PC-3 (cell line): Measurements from ENCODE around the gene HYOU1. TPM values are rescaled to one million over a fixed set of nuclear protein-coding genes. Genes with fewer than 3 reads are reported as not detected.

ENCODE experiments used
- ATAC-seq: fragments of 200-7000 bp; cut with Tn5 transposase; 2 replicates; pipeline ENCODE4 v1.9.1; 2020; ENCODE audit warnings: mild to moderate bottlenecking, moderate library complexity
- BruUV-seq: library from RNA; stranded (reverse); fragments of 400-500 nt; replicated peaks from 2 replicates; lab custom pipeline; 2021; lab: Mats Ljungman, UMichigan
- CTCF ChIA-PET: fragments of 300-600 bp; sonication (Branson Sonifier 250); formaldehyde crosslinking; loops from one replicate; lab custom pipeline; 2022; ENCODE audit warnings: antibody characterized with exemption; lab: Charles Lee
- POLR2A ChIA-PET: fragments of 300-600 bp; sonication (Branson Sonifier 250); formaldehyde crosslinking; loops from one replicate; lab custom pipeline; 2022; ENCODE audit warnings: antibody characterized with exemption; ENCODE audit not compliant: unreplicated experiment; lab: Charles Lee
- DNase-seq: peaks from one replicate; pipeline ENCODE4 v3.0.0-alpha.2; 2015
- H2AFZ ChIP-seq: fragments of 300-600 bp; sonication (generic); 2 replicates; pipeline ENCODE4 v1.6.0; 2016; ENCODE audit warnings: antibody characterized with exemption, low read length
- H3F3A ChIP-seq: fragments of 300-600 bp; sonication (generic); one replicate; pipeline ENCODE4 v1.6.0; 2017; ENCODE audit warnings: antibody characterized with exemption, low read length, control low read depth, mild to moderate bottlenecking; ENCODE audit not compliant: unreplicated experiment
- H3K27ac ChIP-seq: fragments of 300-600 bp; sonication (generic); 2 replicates; pipeline ENCODE4 v1.5.1; 2016; ENCODE audit warnings: mild to moderate bottlenecking, low read length
- H3K27me3 ChIP-seq: fragments of 300-600 bp; sonication (generic); 2 replicates; pipeline ENCODE4 v1.6.1; 2016; ENCODE audit warnings: low read length, mixed read lengths
- H3K36me3 ChIP-seq: fragments of 300-600 bp; sonication (generic); 2 replicates; pipeline ENCODE4 v1.6.1; 2016; ENCODE audit warnings: low read depth, mixed run types, low read length, mixed read lengths
- H3K4me1 ChIP-seq: fragments of 300-600 bp; sonication (generic); 2 replicates; pipeline ENCODE4 v1.5.1; 2016; ENCODE audit warnings: low read length; ENCODE audit not compliant: insufficient read depth
- H3K4me2 ChIP-seq: fragments of 300-600 bp; sonication (generic); 2 replicates; pipeline ENCODE4 v1.6.0; 2016; ENCODE audit warnings: low read length
- H3K4me3 ChIP-seq: fragments of 300-600 bp; sonication (generic); 2 replicates; pipeline ENCODE4 v1.5.1; 2016; ENCODE audit warnings: mild to moderate bottlenecking, low read length, mixed read lengths
- H3K79me2 ChIP-seq: fragments of 300-600 bp; sonication (generic); 2 replicates; pipeline ENCODE4 v1.6.1; 2017; ENCODE audit warnings: low read length, mixed read lengths
- H3K9ac ChIP-seq: fragments of 300-600 bp; sonication (generic); 2 replicates; pipeline ENCODE4 v1.6.0; 2016; ENCODE audit warnings: mild to moderate bottlenecking, low read length
- H3K9me2 ChIP-seq: fragments of 300-600 bp; sonication (generic); replicated peaks from 2 replicates; pipeline ENCODE4 v1.6.1; 2016; ENCODE audit warnings: mixed run types, low read length, mixed read lengths
- H3K9me3 ChIP-seq: fragments of 300-600 bp; sonication (generic); 2 replicates; pipeline ENCODE4 v1.6.1; 2016; ENCODE audit warnings: low read length, mixed read lengths
- H4K20me1 ChIP-seq: fragments of 300-600 bp; sonication (generic); 2 replicates; pipeline ENCODE4 v1.6.1; 2016; ENCODE audit warnings: low read length, mixed read lengths
- EZH2 ChIP-seq: fragments of 300-600 bp; sonication (generic); IDR thresholded peaks from one replicate; pipeline ENCODE4 v1.6.1; 2017; ENCODE audit warnings: antibody characterized with exemption, mild to moderate bottlenecking, low read length; ENCODE audit not compliant: unreplicated experiment
- EZH2phosphoT487 ChIP-seq: fragments of 300-600 bp; sonication (generic); IDR thresholded peaks from 2 replicates; pipeline ENCODE4 v1.6.1; 2018; ENCODE audit warnings: mild to moderate bottlenecking, antibody characterized with exemption, low read length, borderline replicate concordance
- intact Hi-C: fragments of 100-400 bp; cut with micrococcal nuclease; formaldehyde crosslinking; loops from 2 replicates; pipeline ENCODE4 v1.9.0; 2023
- total RNA-seq: library from RNA; depleted of rRNA; stranded (reverse); fragments of >200 nt; gene quantifications from 2 replicates; pipeline ENCODE4 v1.2.3, GENCODE V29; 2014
- TF ChIP-seq, protein P1 (sequence below): fragments of 300-600 bp; sonication (generic); conservative IDR thresholded peaks from 2 replicates; pipeline ENCODE4 v1.5.1; 2017; ENCODE audit warnings: antibody characterized with exemption, low read depth, mild to moderate bottlenecking, low read length

Gene HYOU1
- total RNA-seq, 1 experiment from 2014 or later, result 168 TPM

DNA sequence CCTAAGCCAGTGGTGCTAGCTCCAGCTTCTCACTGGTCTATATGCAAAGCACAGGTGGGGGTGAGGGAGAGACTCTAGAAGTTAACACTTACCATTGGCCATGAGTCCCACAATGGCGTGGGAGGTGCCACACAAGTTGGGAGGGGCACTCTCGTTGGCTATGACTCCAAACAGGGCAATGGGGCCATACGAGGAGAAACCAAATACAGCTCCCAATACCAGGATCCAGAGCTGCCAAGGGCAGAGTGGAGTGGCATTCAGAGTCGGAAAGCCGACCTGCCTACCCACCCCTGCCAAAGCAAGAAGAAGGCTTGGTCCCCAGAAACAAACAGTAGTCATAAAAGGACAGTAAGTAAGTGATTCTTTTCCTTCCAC lies 31.9 kb downstream of the HYOU1 start:
- no TSS peak for BruUV-seq
- TF ChIP-seq EZH2 (no peak), EZH2phosphoT487 (no peak)
- TF ChIP-seq, protein P1, sequence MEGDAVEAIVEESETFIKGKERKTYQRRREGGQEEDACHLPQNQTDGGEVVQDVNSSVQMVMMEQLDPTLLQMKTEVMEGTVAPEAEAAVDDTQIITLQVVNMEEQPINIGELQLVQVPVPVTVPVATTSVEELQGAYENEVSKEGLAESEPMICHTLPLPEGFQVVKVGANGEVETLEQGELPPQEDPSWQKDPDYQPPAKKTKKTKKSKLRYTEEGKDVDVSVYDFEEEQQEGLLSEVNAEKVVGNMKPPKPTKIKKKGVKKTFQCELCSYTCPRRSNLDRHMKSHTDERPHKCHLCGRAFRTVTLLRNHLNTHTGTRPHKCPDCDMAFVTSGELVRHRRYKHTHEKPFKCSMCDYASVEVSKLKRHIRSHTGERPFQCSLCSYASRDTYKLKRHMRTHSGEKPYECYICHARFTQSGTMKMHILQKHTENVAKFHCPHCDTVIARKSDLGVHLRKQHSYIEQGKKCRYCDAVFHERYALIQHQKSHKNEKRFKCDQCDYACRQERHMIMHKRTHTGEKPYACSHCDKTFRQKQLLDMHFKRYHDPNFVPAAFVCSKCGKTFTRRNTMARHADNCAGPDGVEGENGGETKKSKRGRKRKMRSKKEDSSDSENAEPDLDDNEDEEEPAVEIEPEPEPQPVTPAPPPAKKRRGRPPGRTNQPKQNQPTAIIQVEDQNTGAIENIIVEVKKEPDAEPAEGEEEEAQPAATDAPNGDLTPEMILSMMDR, result no peak
- Histone ChIP-seq H3K9me2 (no peaks in the 10 kb centered on the region), H3K4me2 (no peak overlapping the region), H3K27ac (no peak overlapping the region), H3F3A (peaks cover 5% of the 10 kb centered on the region), H3K79me2 (peaks cover 49% of the 10 kb centered on the region), H3K4me3 (no peak overlapping the region), H3K27me3 (no peaks in the 10 kb centered on the region), H3K4me1 (peaks cover 31% of the 10 kb centered on the region), H3K9ac (no peak overlapping the region), H3K9me3 (no peaks in the 10 kb centered on the region), H4K20me1 (peaks cover 2% of the 10 kb centered on the region; the same call in 1 of the 2 replicates), H3K36me3 (peaks cover 35% of the 10 kb centered on the region), H2AFZ (no peak overlapping the region)
- ChIA-PET POLR2A (no interaction called here), CTCF (no interaction called here)
- DNase-seq (no peak), ATAC-seq (no peak)
- intact Hi-C loops, result no loop called here

DNA sequence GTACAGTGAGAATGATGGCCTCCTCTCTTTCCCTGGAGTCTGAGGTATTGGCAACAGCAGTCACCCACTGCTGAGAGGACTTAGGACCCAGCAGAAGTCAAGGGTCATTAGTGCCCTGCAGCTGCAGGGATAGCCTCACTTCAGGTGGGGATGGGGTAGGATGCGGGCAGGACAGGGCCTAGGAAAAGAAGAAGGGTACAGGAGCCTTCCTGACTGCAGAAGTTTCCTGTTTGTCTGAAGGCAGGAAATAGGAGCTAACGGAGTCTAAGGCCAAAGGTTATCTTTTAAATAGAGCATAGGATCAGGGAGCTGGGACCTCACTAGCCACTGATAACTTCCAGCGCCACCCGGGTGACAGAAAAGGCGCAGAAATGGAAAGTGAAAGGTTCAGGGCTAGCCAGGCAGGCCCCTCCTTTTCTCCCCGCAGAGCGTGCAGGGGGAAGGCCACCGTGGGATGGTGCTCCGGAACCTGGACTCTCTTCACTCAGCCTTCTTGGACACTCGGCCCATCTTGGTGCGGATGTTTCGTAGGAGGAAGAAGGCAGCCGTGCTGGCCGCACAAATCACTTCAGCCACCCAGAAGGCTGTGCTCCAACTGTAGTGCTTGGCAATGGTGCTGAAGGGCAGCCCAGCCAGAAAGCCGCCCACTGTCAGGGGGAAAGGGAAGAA lies 32.4 kb downstream of the HYOU1 start:
- H3K9me3 ChIP-seq, result no peaks in the 10 kb centered on the region
- DNase-seq (no peak), ATAC-seq (no peak)
- no peak for TF ChIP-seq EZH2
- TF ChIP-seq, protein P1, result no peak
- no peak for TF ChIP-seq EZH2phosphoT487
- no peak overlapping the region for H3K4me3 ChIP-seq
- no peaks in the 10 kb centered on the region for H3K9me2 ChIP-seq
- no peaks in the 10 kb centered on the region for H3K27me3 ChIP-seq
- H3K4me1 ChIP-seq, result peaks cover 31% of the 10 kb centered on the region
- intact Hi-C loops, result no loop called here
- H2AFZ ChIP-seq, result no peak overlapping the region
- ChIA-PET CTCF (no interaction called here), POLR2A (no interaction called here)
- H3K4me2 ChIP-seq, result no peak overlapping the region
- H4K20me1 ChIP-seq, result peaks cover 6% of the 10 kb centered on the region; the same call in 1 of the 2 replicates
- no peak overlapping the region for H3K27ac ChIP-seq
- H3K36me3 ChIP-seq, result peaks cover 35% of the 10 kb centered on the region
- H3F3A ChIP-seq, result peaks cover 5% of the 10 kb centered on the region
- peaks cover 49% of the 10 kb centered on the region for H3K79me2 ChIP-seq
- no peak overlapping the region for H3K9ac ChIP-seq
- no TSS peak for BruUV-seq

DNA sequence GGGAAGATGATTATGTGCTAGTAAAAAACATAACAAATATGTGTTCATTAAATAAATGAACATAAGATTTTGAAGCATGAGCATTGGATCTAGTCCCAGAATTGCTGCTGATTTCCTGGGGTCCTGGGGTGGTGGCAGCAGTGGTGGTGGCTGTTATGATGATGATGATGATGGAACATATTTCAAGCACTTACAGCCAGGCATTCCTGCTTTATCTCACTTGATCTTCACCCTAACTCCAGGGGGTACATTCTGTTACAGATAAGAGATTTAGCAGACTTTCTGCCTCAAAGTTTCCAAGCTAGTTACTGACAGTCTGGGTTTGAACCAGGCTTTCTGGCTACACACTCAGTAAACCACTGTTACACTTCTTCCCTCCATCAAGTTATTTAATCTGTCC lies 33.3 kb downstream of the HYOU1 start:
- Histone ChIP-seq H3K9me2 (no peaks in the 10 kb centered on the region), H3K36me3 (peaks cover 35% of the 10 kb centered on the region), H3K4me3 (no peak overlapping the region), H3K27me3 (no peaks in the 10 kb centered on the region), H3K4me1 (peaks cover 22% of the 10 kb centered on the region), H2AFZ (no peak overlapping the region), H3K27ac (no peak overlapping the region), H4K20me1 (peaks cover 6% of the 10 kb centered on the region; the same call in 1 of the 2 replicates), H3K9me3 (no peaks in the 10 kb centered on the region), H3K79me2 (peaks cover 49% of the 10 kb centered on the region), H3K4me2 (no peak overlapping the region), H3K9ac (no peak overlapping the region), H3F3A (peaks cover 5% of the 10 kb centered on the region)
- DNase-seq (no peak), ATAC-seq (no peak)
- TF ChIP-seq EZH2phosphoT487 (no peak), EZH2 (no peak)
- TF ChIP-seq, protein P1, result no peak
- intact Hi-C loops, result no loop called here
- CTCF ChIA-PET, result no interaction called here
- BruUV-seq, result no TSS peak
- POLR2A ChIA-PET, result no interaction called here
